SK-N-SH (cell line): ENCODE measurements around the gene LPCAT1. TPM values are rescaled to one million over a fixed set of nuclear protein-coding genes. Genes with fewer than 3 reads are reported as not detected.

Experiments
- CTCF ChIA-PET: fragments of 300-600, 350-600 bp; formaldehyde crosslinking; extraction: SDS; loops from one replicate; lab custom pipeline; 2021; lab: Yijun Ruan, JAX
- POLR2A ChIA-PET: fragments of 350-600 bp; sonication (Branson Sonifier 250); formaldehyde crosslinking; extraction: SDS; loops from one replicate; lab custom pipeline; 2020; ENCODE audit warnings: antibody characterized with exemption, inconsistent platforms; lab: Yijun Ruan, JAX
- DNase-seq: peaks from one replicate; pipeline ENCODE4 v3.0.0; 2012
- H2AFZ ChIP-seq: fragments of 200-600 bp; sonication (generic); 2 replicates; pipeline ENCODE4 v1.8.1; 2016; ENCODE audit warnings: antibody characterized with exemption, mild to moderate bottlenecking, low read depth
- H3F3A ChIP-seq: fragments of 200-600 bp; sonication (generic); replicated peaks from 2 replicates; pipeline ENCODE3; 2016; ENCODE audit warnings: antibody characterized with exemption, mild to moderate bottlenecking; ENCODE audit not compliant: insufficient read depth
- H3K27ac ChIP-seq, 2 experiments: fragments of 200-500 bp in 1 of 2; fragments of 200-600 bp in 1 of 2; sonication (Bioruptor generic) in 1 of 2; sonication (generic), shearing (Covaris generic) in 1 of 2; 2 replicates each; pipeline versions ENCODE4 v1.5.1 to v1.6.1; 2014 to 2016; ENCODE audit warnings: low read depth in 2 of 2, inconsistent platforms in 1 of 2, low read length in 1 of 2, mild to moderate bottlenecking in 1 of 2, mixed read lengths in 1 of 2
- H3K27me3 ChIP-seq: fragments of 200-600 bp; sonication (generic), shearing (Covaris generic); 2 replicates; pipeline ENCODE4 v1.6.1; 2016; ENCODE audit warnings: mixed run types; ENCODE audit not compliant: insufficient read depth
- H3K36me3 ChIP-seq, 2 experiments: fragments of 200-500 bp in 1 of 2; fragments of 200-600 bp in 1 of 2; sonication (Bioruptor generic) in 1 of 2; sonication (generic) in 1 of 2; replicated peaks in 1 of 2; 2 replicates each; pipeline versions ENCODE3 to v1.5.1; 2014 to 2016; ENCODE audit warnings: low read length in 1 of 2, mild to moderate bottlenecking in 1 of 2; ENCODE audit not compliant: insufficient read depth in 2 of 2, control insufficient read depth in 1 of 2
- H3K4me1 ChIP-seq, 2 experiments: fragments of 200-500 bp in 1 of 2; fragments of 200-600 bp in 1 of 2; sonication (Bioruptor generic) in 1 of 2; sonication (generic), shearing (Covaris generic) in 1 of 2; 2 replicates each; pipeline versions ENCODE4 v1.5.1 to v1.6.1; 2014 to 2016; ENCODE audit warnings: low read depth in 1 of 2, low read length in 1 of 2, mixed run types in 1 of 2; ENCODE audit not compliant: insufficient read depth in 2 of 2, control insufficient read depth in 1 of 2
- H3K4me2 ChIP-seq: fragments of 200-600 bp; sonication (generic), shearing (Covaris generic); 2 replicates; pipeline ENCODE4 v1.6.1; 2017; ENCODE audit warnings: mixed run types
- H3K4me3 ChIP-seq, 2 experiments: fragments of 200-500 bp in 1 of 2; fragments of 200-600 bp in 1 of 2; sonication (Bioruptor generic) in 1 of 2; sonication (generic), shearing (Covaris generic) in 1 of 2; 2 replicates each; pipeline versions ENCODE4 v1.5.1 to v1.8.1; 2014 to 2016; ENCODE audit warnings: low read depth in 2 of 2, inconsistent platforms in 1 of 2, low read length in 1 of 2, mild to moderate bottlenecking in 1 of 2, mixed read lengths in 1 of 2, moderate library complexity in 1 of 2
- H3K79me2 ChIP-seq: fragments of 200-600 bp; sonication (generic); 2 replicates; pipeline ENCODE4 v1.8.1; 2017; ENCODE audit warnings: mild to moderate bottlenecking; ENCODE audit not compliant: insufficient read depth
- H3K9ac ChIP-seq: fragments of 200-600 bp; sonication (generic); 2 replicates; pipeline ENCODE4 v1.6.1; 2017; ENCODE audit warnings: mixed run types
- H3K9me2 ChIP-seq: fragments of 200-600 bp; sonication (generic); 2 replicates; pipeline ENCODE4 v1.6.1; 2017; ENCODE audit warnings: mixed run types
- H3K9me3 ChIP-seq: fragments of 200-600 bp; sonication (generic); 2 replicates; pipeline ENCODE4 v1.6.1; 2017; ENCODE audit warnings: mixed run types, mild to moderate bottlenecking, moderate library complexity
- H4K20me1 ChIP-seq: fragments of 200-600 bp; sonication (generic); 2 replicates; pipeline ENCODE4 v1.6.1; 2017; ENCODE audit warnings: mild to moderate bottlenecking, mixed run types; ENCODE audit not compliant: insufficient read depth
- CTCF ChIP-seq: fragments of 200-600 bp; sonication (generic); IDR thresholded peaks from 2 replicates; pipeline ENCODE4 v1.6.1; 2017; ENCODE audit warnings: antibody characterized with exemption, mild to moderate bottlenecking, moderate library complexity
- ELF1 ChIP-seq: IDR thresholded peaks from 2 replicates; pipeline ENCODE4 v1.4.0; 2012
- MAX ChIP-seq: IDR thresholded peaks from 2 replicates; pipeline ENCODE4 v1.4.0; 2012; ENCODE audit warnings: low read depth
- MEF2A ChIP-seq: IDR thresholded peaks from 2 replicates; pipeline ENCODE4 v1.4.0; 2012; ENCODE audit warnings: low read depth, borderline replicate concordance
- POLR2AphosphoS5 ChIP-seq: IDR thresholded peaks from 2 replicates; pipeline ENCODE4 v1.6.1; 2012; ENCODE audit warnings: low read depth, low read length
- RCOR1 ChIP-seq: fragments of 150-350 bp; IDR thresholded peaks from 2 replicates; pipeline ENCODE4 v1.6.1; 2017; ENCODE audit warnings: antibody characterized with exemption, low read length
- REST ChIP-seq: IDR thresholded peaks from 2 replicates; pipeline ENCODE4 v1.6.1; 2012; ENCODE audit warnings: mild to moderate bottlenecking, low read depth, low read length, moderate library complexity
- RXRA ChIP-seq: IDR thresholded peaks from 2 replicates; pipeline ENCODE4 v1.4.0; 2012; ENCODE audit warnings: low read depth, mild to moderate bottlenecking, borderline replicate concordance
- SIN3A ChIP-seq: IDR thresholded peaks from 2 replicates; pipeline ENCODE4 v1.6.1; 2012; ENCODE audit warnings: low read depth, mild to moderate bottlenecking, low read length, moderate library complexity, borderline replicate concordance
- SMC3 ChIP-seq: IDR thresholded peaks from 2 replicates; pipeline ENCODE4 v1.6.1; 2012; ENCODE audit warnings: low read depth, low read length, improper control_type of control experiment
- TAF1 ChIP-seq: IDR thresholded peaks from 2 replicates; pipeline ENCODE4 v1.6.1; 2012; ENCODE audit warnings: low read depth, mild to moderate bottlenecking, low read length, moderate library complexity, borderline replicate concordance
- USF1 ChIP-seq: IDR thresholded peaks from 2 replicates; pipeline ENCODE4 v1.4.0; 2012; ENCODE audit warnings: low read depth, borderline replicate concordance
- USF2 ChIP-seq: fragments of 150-350 bp; IDR thresholded peaks from 2 replicates; pipeline ENCODE4 v1.6.1; 2017; ENCODE audit warnings: antibody characterized with exemption, low read length, low read depth, borderline replicate concordance
- YY1 ChIP-seq: IDR thresholded peaks from 2 replicates; pipeline ENCODE4 v1.4.0; 2012; ENCODE audit warnings: low read depth, mild to moderate bottlenecking
- WGBS: methylation state at CpG from one replicate; pipeline ENCODE4 v1.1.6; 2017; ENCODE audit warnings: low lambda C conversion rate; 5-methylcytosine and 5-hydroxymethylcytosine counted together
- polyA plus RNA-seq, 3 experiments: library from polyadenylated mRNA; depleted of rRNA; stranded (reverse); fragments of >200 nt; gene quantifications; 2 replicates each; pipeline ENCODE4 v1.2.3, GENCODE V29; 2012

LPCAT1 gene
- polyA plus RNA-seq, 1 of the 3 experiments (the other 2 are of a cell fraction): 42.3 TPM

GRCh38 chr5:1481959-1482331 is 41.8 kb downstream of the LPCAT1 start:
- H2AFZ ChIP-seq: no peak overlapping the region
- H3K9me2 ChIP-seq: no peaks in the 10 kb centered on the region
- H3K36me3 ChIP-seq: peaks cover 3 to 38% of the 10 kb centered on the region in 2 experiments
- no peaks in the 10 kb centered on the region for H3K79me2 ChIP-seq
- H3K4me1 ChIP-seq: no peaks in the 10 kb centered on the region
- no peaks in the 10 kb centered on the region for H3K9me3 ChIP-seq
- H3K4me2 ChIP-seq: no peak overlapping the region
- no peak overlapping the region for H3K27ac ChIP-seq
- TF ChIP-seq TAF1 (no peak), CTCF (no peak), SIN3A (no peak)
- 0 out of 2 replicates have a peak, but pooled peaks cover 4% of the 10 kb centered on the region for H4K20me1 ChIP-seq
- POLR2A ChIA-PET: no interaction called here
- H3F3A ChIP-seq: no peaks in the 10 kb centered on the region
- no peak overlapping the region for H3K4me3 ChIP-seq
- no peak for DNase-seq
- CTCF ChIA-PET: interaction anchor here (0.6 to 4.8 kb wide), 2 partner anchors 163 to 362 kb away, joined by 3 to 32 read pairs; no protein-coding TSS in a partner anchor
- WGBS: 99% methylated on average over 11 of the region's 12 CpGs
- no peaks in the 10 kb centered on the region for H3K27me3 ChIP-seq
- H3K9ac ChIP-seq: no peak overlapping the region

- TF ChIP-seq YY1 (no peak), POLR2AphosphoS5 (no peak), MEF2A (no peak)
- CTCF ChIA-PET: interaction anchor here (4.8 kb wide), 1 partner anchor 163 kb away, joined by 32 read pairs; no protein-coding TSS in a partner anchor
- Histone ChIP-seq H3K4me1 (no peaks in the 10 kb centered on the region), H2AFZ (no peak overlapping the region), H3K27me3 (no peaks in the 10 kb centered on the region), H3K9me2 (no peaks in the 10 kb centered on the region), H3K4me3 (no peak overlapping the region), H3K36me3 (peaks cover 3 to 37% of the 10 kb centered on the region in 2 experiments), H3K9me3 (no peaks in the 10 kb centered on the region), H3K4me2 (no peak overlapping the region), H3K9ac (no peak overlapping the region), H3K27ac (no peak overlapping the region), H3K79me2 (no peaks in the 10 kb centered on the region), H4K20me1 (0 out of 2 replicates have a peak, but pooled peaks cover 4% of the 10 kb centered on the region), H3F3A (no peaks in the 10 kb centered on the region)
- DNase-seq: no peak
- WGBS: 86% methylated on average over 17 of the region's 26 CpGs
- POLR2A ChIA-PET: no interaction called here
These were observed 42.3 kb downstream of the LPCAT1 start for GRCh38 chr5:1481266-1481958.

GRCh38 chr5:1480806-1481205 is 43.0 kb downstream of the LPCAT1 start:
- ChIA-PET CTCF (interaction anchor here (1.1 to 4.8 kb wide), 7 partner anchors 12 to 172 kb away, joined by 3 to 32 read pairs (median 5); no protein-coding TSS in a partner anchor), POLR2A (no interaction called here)
- H3F3A ChIP-seq: no peaks in the 10 kb centered on the region
- H2AFZ ChIP-seq: no peak overlapping the region
- no peaks in the 10 kb centered on the region for H3K4me1 ChIP-seq
- H3K27ac ChIP-seq: no peak overlapping the region
- no peaks in the 10 kb centered on the region for H3K27me3 ChIP-seq
- DNase-seq: no peak
- 0 out of 2 replicates have a peak, but pooled peaks cover 4% of the 10 kb centered on the region for H4K20me1 ChIP-seq
- no peaks in the 10 kb centered on the region for H3K79me2 ChIP-seq
- H3K36me3 ChIP-seq: peaks cover 3 to 37% of the 10 kb centered on the region in 2 experiments
- no peak overlapping the region for H3K4me3 ChIP-seq
- no peak overlapping the region for H3K9ac ChIP-seq
- no peak overlapping the region for H3K4me2 ChIP-seq
- H3K9me2 ChIP-seq: no peaks in the 10 kb centered on the region
- no peaks in the 10 kb centered on the region for H3K9me3 ChIP-seq
- 93% methylated on average over 9 of the region's 12 CpGs for WGBS
- TF ChIP-seq USF2 (no peak), REST (no peak), SMC3 (no peak), RCOR1 (no peak), RXRA (no peak), USF1 (no peak), MAX (no peak), ELF1 (no peak)
